Kidney capillary endothelial cell (primary cell): Measurements from ENCODE around the gene SLC17A3.

Experiments
- DNase-seq: peaks from one replicate; pipeline ENCODE4 v3.0.0-alpha.2; 2018; ENCODE audit warnings: low spot score

SLC17A3 gene

GRCh38 chr6:25889877-25890853 lies 16.1 kb upstream of the SLC17A3 start:
- DNase-seq: peak; percentile 26

- DNase-seq: no peak
These were observed 14.6 kb upstream of the SLC17A3 start for GRCh38 chr6:25888626-25889025.

- DNase-seq: no peak
These were observed 12.0 kb upstream of the SLC17A3 start for GRCh38 chr6:25886066-25886465.

GRCh38 chr6:25883991-25884390 lies 9.9 kb upstream of the SLC17A3 start:
- DNase-seq: no peak

GRCh38 chr6:25883536-25883935 lies 9.5 kb upstream of the SLC17A3 start:
- no peak for DNase-seq

GRCh38 chr6:25882051-25882496 lies 8.0 kb upstream of the SLC17A3 start:
- no peak for DNase-seq

- no peak for DNase-seq
These were observed 6.6 kb upstream of the SLC17A3 start for GRCh38 chr6:25880601-25881000.

GRCh38 chr6:25878721-25879322 lies 4.8 kb upstream of the SLC17A3 start:
- no peak for DNase-seq

- DNase-seq: no peak
These were observed 2.0 kb upstream of the SLC17A3 start for GRCh38 chr6:25875926-25876602.

GRCh38 chr6:25875563-25875905 lies 1.5 kb upstream of the SLC17A3 start:
- no peak for DNase-seq

- DNase-seq: no peak
These were observed 949 bp upstream of the SLC17A3 start for GRCh38 chr6:25874822-25875562.

GRCh38 chr6:25872814-25873213 lies 1.2 kb downstream of the SLC17A3 start:
- no peak for DNase-seq

GRCh38 chr6:25869840-25870239 lies 4.2 kb downstream of the SLC17A3 start:
- no peak for DNase-seq

GRCh38 chr6:25868436-25869183 lies 5.4 kb downstream of the SLC17A3 start:
- DNase-seq: no peak

GRCh38 chr6:25866011-25866410 lies 8.0 kb downstream of the SLC17A3 start:
- DNase-seq: no peak

GRCh38 chr6:25863360-25863759 lies 10.7 kb downstream of the SLC17A3 start:
- no peak for DNase-seq

GRCh38 chr6:25862199-25862598 lies 11.8 kb downstream of the SLC17A3 start:
- no peak for DNase-seq

- DNase-seq: no peak
These were observed 21.3 kb downstream of the SLC17A3 start for GRCh38 chr6:25852756-25853155.

GRCh38 chr6:25851961-25852360 lies 22.1 kb downstream of the SLC17A3 start:
- DNase-seq: no peak

GRCh38 chr6:25844518-25844917 lies 29.5 kb downstream of the SLC17A3 start:
- DNase-seq: no peak

- no peak for DNase-seq
These were observed 31.5 kb downstream of the SLC17A3 start for GRCh38 chr6:25842526-25842925.
